Body of pancreas (tissue), 4 donors: ENCODE results near the gene ADAMTS10.

ENCODE experiments used
- CTCF ChIP-seq, 7 experiments: fragments of 450-650 bp in 4 of 7; fragments of 200-600 bp in 3 of 7; sonication (generic) in 3 of 7; IDR thresholded peaks; one replicate each; pipeline ENCODE4 v1.5.1; 2016 to 2019; ENCODE audit warnings: antibody characterized with exemption in 7 of 7
- POLR2A ChIP-seq, 3 donors: fragments of 450-650 bp; IDR thresholded peaks; one replicate each; pipeline ENCODE4 v1.6.1; 2016; ENCODE audit warnings: antibody characterized with exemption in 3 of 3, mild to moderate bottlenecking in 2 of 3

- TF ChIP-seq CTCF (IDR thresholded peaks at IDR 0.05): no peak
- TF ChIP-seq POLR2A (IDR thresholded peaks at IDR 0.05): no peak
These were observed 74.2 kb downstream of the ADAMTS10 start for GRCh38 chr19:8536282-8536681.
